ENCODE results near the gene APBA2.

GRCh38 chr15:29055876-29056275, 170.1 kb downstream of the APBA2 start:
- TF ChIP-seq MXI1 (IDR thresholded peaks at IDR 0.05; ENCODE audit: low read depth, low read length) (no peak), MAX (IDR thresholded peaks at IDR 0.05; ENCODE audit: low read depth, low read length) (no peak), CHD4 (IDR thresholded peaks at IDR 0.05) (no peak), SIN3A (IDR thresholded peaks at IDR 0.05; ENCODE audit: low read depth, low read length) (no peak)
